Panc1 (cell line): Measurements from ENCODE around the gene ARG2.

Experiments used
- CTCF ChIP-seq: fragments of 450-650 bp; IDR thresholded peaks from 2 replicates; pipeline ENCODE4 v1.5.1; 2017; ENCODE audit warnings: mild to moderate bottlenecking
- POLR2AphosphoS5 ChIP-seq: IDR thresholded peaks from 2 replicates; pipeline ENCODE4 v1.6.1; 2012; ENCODE audit warnings: mild to moderate bottlenecking, low read depth, low read length, moderate library complexity
- SIN3A ChIP-seq: IDR thresholded peaks from 2 replicates; pipeline ENCODE4 v1.6.1; 2012; ENCODE audit warnings: low read depth, mild to moderate bottlenecking, low read length, moderate library complexity, borderline replicate concordance; ENCODE audit not compliant: insufficient read depth
- TCF7L2 ChIP-seq: IDR thresholded peaks from 2 replicates; pipeline ENCODE4 v1.6.1; 2011; ENCODE audit warnings: mild to moderate bottlenecking, low read depth, low read length, inconsistent platforms
- TF ChIP-seq, protein P1 (sequence below), 2 experiments: IDR thresholded peaks; 2 replicates each; pipeline ENCODE4 v1.6.1; 2011 to 2012; ENCODE audit warnings: low read depth in 2 of 2, control low read depth in 1 of 2, low read length in 1 of 2, mild to moderate bottlenecking in 1 of 2, moderate library complexity in 1 of 2; ENCODE audit not compliant: insufficient read depth in 1 of 2

DNA sequence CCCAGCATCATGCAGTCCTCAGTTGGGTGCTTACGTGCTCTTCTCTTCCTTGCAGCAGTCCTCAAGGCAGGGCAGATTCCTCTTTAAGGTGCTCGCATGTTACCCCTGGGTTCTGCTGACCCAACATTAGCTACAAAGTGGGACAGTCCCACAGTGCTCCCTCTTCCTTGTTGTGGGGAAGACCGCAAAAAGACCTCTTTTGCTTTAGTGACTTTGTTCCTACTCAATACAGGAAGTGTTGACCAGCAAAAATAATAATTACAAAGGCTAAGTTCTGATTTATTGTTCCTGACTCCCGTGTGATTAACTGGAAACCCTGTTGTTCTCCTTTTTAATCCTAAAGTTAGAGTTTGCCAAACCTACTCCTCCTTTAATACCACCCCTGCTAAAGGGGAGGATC lies 33.4 kb upstream of the ARG2 start:
- TF ChIP-seq CTCF = no peak
- no peak for TF ChIP-seq SIN3A
- TF ChIP-seq, protein P1, sequence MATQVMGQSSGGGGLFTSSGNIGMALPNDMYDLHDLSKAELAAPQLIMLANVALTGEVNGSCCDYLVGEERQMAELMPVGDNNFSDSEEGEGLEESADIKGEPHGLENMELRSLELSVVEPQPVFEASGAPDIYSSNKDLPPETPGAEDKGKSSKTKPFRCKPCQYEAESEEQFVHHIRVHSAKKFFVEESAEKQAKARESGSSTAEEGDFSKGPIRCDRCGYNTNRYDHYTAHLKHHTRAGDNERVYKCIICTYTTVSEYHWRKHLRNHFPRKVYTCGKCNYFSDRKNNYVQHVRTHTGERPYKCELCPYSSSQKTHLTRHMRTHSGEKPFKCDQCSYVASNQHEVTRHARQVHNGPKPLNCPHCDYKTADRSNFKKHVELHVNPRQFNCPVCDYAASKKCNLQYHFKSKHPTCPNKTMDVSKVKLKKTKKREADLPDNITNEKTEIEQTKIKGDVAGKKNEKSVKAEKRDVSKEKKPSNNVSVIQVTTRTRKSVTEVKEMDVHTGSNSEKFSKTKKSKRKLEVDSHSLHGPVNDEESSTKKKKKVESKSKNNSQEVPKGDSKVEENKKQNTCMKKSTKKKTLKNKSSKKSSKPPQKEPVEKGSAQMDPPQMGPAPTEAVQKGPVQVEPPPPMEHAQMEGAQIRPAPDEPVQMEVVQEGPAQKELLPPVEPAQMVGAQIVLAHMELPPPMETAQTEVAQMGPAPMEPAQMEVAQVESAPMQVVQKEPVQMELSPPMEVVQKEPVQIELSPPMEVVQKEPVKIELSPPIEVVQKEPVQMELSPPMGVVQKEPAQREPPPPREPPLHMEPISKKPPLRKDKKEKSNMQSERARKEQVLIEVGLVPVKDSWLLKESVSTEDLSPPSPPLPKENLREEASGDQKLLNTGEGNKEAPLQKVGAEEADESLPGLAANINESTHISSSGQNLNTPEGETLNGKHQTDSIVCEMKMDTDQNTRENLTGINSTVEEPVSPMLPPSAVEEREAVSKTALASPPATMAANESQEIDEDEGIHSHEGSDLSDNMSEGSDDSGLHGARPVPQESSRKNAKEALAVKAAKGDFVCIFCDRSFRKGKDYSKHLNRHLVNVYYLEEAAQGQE (IDR thresholded peaks at IDR 0.05; ENCODE audit: insufficient read depth in 1 of 2, low read depth in 2 of 2, low read length in 1 of 2) = no peak
- no peak for TF ChIP-seq TCF7L2
- no peak for TF ChIP-seq POLR2AphosphoS5
